Right ventricle myocardium superior (tissue), 1 donor: ENCODE data around the gene WDR55. TPM values are rescaled to one million over a fixed set of nuclear protein-coding genes. Genes with fewer than 3 reads are reported as not detected.
A peak's percentile ranks its signal among the peaks of the same experiment; 100 is the strongest.
"Not testable (repeated sequence)": the region's sequence is repeated elsewhere in the genome, so short reads cannot be mapped to it uniquely, and the experiment has no call there.

Experiments used
- ATAC-seq: fragments of 200-7000 bp; cut with Tn5 transposase; one replicate; pipeline ENCODE4 v1.9.1; 2020; ENCODE audit warnings: mild to moderate bottlenecking; ENCODE audit not compliant: poor library complexity
- DNase-seq: peaks from one replicate; pipeline ENCODE4 v3.0.0-alpha.2; 2020
- intact Hi-C: fragments of 100-400 bp; cut with DNase I; formaldehyde crosslinking; loops from one replicate; pipeline ENCODE4 v1.11.2; 2022
- microRNA-seq: library from miRNA; unstranded; fragments of <30 nt; microRNA quantifications from one replicate; pipeline ENCODE4 v1.2.0, GENCODE V29; 2020
- total RNA-seq: library from RNA; stranded (reverse); fragmentation: NEBNext Ultra II Directional; extraction: Animal tissue kit (Norgen Biotek cat#: 25700); gene quantifications from one replicate; pipeline ENCODE4 v1.2.1, GENCODE V29; 2021
- donor health status: DM: no; HTN: yes; CAD: no; lungs with severe emphysema.

WDR55 gene
- total RNA-seq, 1 donor from 2014 or later: 11.2 TPM

GRCh38 chr5:140694276-140694675, 29.6 kb downstream of the WDR55 start:
- ATAC-seq (no peak), DNase-seq (no peak)
- intact Hi-C loops: no loop called here

DNA sequence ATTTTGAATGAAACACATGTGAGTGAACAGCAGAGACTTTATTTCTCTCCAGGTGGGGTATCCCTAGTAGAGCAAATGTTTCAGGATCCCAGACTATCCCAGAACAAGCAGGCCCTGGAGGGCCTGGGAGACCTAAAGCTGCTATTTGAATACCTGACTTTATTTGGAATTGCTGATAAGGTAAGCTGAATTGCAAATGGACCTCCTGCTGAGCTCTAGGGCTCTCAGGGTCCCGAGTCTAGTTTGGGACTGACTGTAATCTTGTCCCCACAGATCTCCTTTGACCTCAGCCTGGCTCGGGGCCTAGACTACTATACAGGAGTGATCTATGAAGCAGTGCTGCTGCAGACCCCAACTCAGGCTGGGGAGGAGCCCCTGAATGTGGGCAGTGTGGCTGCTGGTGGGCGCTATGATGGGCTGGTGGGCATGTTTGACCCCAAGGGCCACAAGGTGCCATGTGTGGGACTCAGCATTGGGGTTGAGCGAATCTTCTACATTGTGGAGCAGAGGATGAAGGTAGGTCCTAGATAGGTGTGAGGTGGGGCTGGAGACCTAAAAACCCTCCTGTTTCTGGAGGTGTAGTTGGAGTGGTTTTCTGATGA, 32.3 kb downstream of the WDR55 start:
- no peak for ATAC-seq
- no peak for DNase-seq
- intact Hi-C loops: no loop called here

GRCh38 chr5:140700177-140701144, 35.8 kb downstream of the WDR55 start, which contains the start of gene ZMAT2:
Gene ZMAT2 (plus strand): TSS chr5:140700447. CDS start chr5:140700461, 14 bp downstream.
- DNase-seq (peak; percentile 96), ATAC-seq (peak; percentile 99)
- intact Hi-C loops: no loop called here

- no peak for ATAC-seq
- intact Hi-C loops: no loop called here
- DNase-seq: no peak
These were observed 43.1 kb downstream of the WDR55 start for GRCh38 chr5:140707812-140708211.

GRCh38 chr5:140708787-140709186, 44.1 kb downstream of the WDR55 start:
- DNase-seq, ATAC-seq, intact Hi-C loops: not testable (repeated sequence)

DNA sequence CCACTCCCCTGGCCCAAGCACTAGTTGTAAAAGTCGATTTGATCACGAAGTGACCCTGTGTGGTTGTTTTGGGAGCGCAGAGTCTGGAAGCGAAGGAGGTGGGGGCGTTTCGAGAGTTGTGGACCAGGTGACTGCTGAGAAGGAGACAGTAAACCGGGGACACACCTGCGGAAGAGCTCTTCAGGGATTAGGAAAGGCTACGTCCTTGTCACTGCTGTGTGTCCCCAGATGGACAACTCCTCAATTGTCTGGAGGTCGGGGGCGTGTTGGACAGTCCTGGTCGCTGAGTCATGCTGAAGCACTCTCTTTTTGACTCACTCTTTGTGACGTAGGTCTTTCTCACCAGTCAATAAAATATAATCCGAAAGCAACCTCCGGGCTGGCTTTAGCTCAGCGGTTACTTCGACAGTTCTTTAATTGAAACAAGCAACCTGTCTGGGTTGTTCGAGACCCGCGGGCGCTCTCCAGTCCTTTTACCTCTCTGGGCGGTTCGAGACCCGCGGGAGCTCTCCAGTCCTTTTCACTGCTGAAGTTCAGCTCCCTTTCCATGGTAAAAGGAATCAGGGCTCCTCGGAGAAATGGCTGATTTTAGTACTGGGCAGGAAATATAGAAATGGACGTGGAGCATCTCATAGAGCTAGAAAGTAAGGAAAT, 46.3 kb downstream of the WDR55 start:
- DNase-seq: peak; percentile 89
- intact Hi-C loops: no loop called here
- ATAC-seq: peak; percentile 94

DNA sequence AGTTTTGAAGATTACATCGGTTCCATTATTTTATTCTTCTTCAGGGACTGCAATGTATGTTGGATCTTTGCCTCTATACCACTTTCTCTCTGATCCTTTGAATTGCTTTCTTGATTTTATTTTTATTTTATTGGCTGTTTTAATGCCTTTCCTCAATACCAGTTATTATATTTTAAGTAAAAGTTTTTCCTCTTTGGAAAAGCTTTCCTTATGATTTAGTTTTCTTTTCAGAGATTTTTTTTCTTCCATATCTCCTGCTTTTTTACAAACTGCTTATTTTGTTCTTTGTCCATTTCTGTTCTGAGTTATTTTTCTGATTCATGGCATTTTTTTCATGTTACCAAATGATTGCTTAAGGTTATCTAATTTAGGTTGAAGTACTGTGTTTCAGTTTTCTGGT, 47.1 kb downstream of the WDR55 start:
- intact Hi-C loops: no loop called here
- ATAC-seq: no peak

DNA sequence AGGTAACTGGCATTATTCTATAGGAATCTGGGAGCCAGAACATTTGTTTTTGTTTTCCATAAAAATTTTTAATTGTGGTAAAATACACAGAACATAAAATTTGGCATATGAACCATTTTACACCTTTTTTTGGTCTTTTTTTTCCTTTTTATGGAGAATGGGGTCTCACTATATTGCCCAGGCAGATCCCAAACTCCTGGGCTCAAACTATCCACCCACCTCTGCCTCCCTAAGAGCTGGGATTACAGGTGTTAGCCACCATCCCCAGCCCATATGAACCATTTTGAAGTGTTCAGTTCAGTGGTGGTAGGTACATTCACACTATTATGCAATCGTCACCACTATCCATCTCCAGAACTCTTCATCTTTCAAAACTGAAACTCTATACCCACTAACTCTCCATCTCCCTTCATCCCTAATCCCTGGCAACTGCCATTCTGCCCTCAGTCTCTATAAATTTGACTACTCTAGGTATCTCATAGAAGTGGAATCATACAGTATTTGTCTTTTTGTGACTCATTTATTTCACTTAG, 48.9 kb downstream of the WDR55 start:
- intact Hi-C loops: no loop called here
- ATAC-seq: no peak
- DNase-seq: no peak

More for the DNA sequence above, 47.1 kb downstream of the WDR55 start:
- no peak for DNase-seq

DNA sequence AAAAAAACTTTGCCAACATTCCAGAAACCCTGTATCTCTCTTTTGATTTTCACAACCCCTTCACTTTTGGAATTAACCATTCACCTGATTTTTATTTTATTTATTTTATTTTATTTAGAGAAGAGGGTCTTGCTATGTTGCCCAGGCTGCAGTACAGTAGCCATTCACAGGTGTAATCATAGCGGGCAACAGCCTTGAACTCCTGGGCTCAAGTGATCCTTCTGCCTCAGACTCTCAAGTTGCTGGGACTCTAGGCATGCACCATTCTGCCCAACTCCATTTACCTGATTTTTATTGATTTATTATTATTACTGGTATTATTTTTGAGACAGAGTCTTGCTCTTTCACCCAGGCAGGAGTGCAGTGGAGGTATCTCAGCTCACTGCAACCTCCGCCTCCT, 51.5 kb downstream of the WDR55 start:
- DNase-seq, intact Hi-C loops, ATAC-seq: not testable (repeated sequence)

- DNase-seq (no peak), ATAC-seq (no peak)
- intact Hi-C loops: no loop called here
These were observed 53.5 kb downstream of the WDR55 start for GRCh38 chr5:140718266-140718592.

GRCh38 chr5:140720738-140721137, 56.0 kb downstream of the WDR55 start:
- DNase-seq, ATAC-seq, intact Hi-C loops: not testable (repeated sequence)

DNA sequence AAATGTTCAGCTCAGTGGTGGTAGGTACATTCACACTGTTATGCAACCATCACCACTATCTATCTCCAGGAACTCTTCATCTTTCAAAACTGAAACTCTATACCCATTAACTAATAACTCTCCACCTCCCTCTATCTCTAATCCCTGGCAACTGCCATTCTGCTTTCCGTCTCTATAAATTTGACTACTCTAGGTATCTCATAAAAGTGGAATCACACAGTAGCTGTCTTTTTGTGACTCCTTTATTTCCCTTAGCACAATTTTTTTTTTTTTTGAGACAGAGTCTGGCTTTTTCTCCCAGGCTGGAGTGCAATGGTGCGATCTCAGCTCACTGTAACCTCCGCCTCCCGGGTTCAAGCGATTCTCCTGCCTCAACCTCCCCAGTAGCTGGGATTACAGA, 56.7 kb downstream of the WDR55 start:
- DNase-seq, ATAC-seq, intact Hi-C loops: not testable (repeated sequence)

Small RNAs within 50 kb of the gene (microRNA-seq; reads per million reads assigned to microRNA genes)
- gene MIR3655: 1.3 reads per million

Other genes starting within 250 kb of the WDR55 start
- 12.0 TPM for gene EIF4EBP3, start 117.2 kb upstream of the WDR55 start, total RNA-seq
- gene SRA1, start 107.4 kb upstream of the WDR55 start, total RNA-seq: 23.1 TPM
- 10.2 TPM for gene APBB3, start 100.3 kb upstream of the WDR55 start, total RNA-seq
- gene SLC35A4, start 100.1 kb upstream of the WDR55 start, total RNA-seq: 81.4 TPM
- gene CD14, start 31.7 kb upstream of the WDR55 start, total RNA-seq: 37.7 TPM
- gene TMCO6, start 25.5 kb upstream of the WDR55 start, total RNA-seq: 4.0 TPM
- 155 TPM for gene NDUFA2, start 17.3 kb upstream of the WDR55 start, total RNA-seq
- gene IK, start 17.1 kb upstream of the WDR55 start, total RNA-seq: 59.9 TPM
- 0.40 TPM for gene DND1, start 8.7 kb downstream of the WDR55 start, total RNA-seq
- gene HARS1, start 26.5 kb downstream of the WDR55 start, total RNA-seq: 33.4 TPM
- gene HARS2, start 26.6 kb downstream of the WDR55 start, total RNA-seq: 25.2 TPM
- gene ZMAT2, start 35.5 kb downstream of the WDR55 start, total RNA-seq: 29.6 TPM
- not detected for gene PCDHA1, start 121.2 kb downstream of the WDR55 start, total RNA-seq
- gene PCDHA2, start 129.9 kb downstream of the WDR55 start, total RNA-seq: not detected
- not detected for gene PCDHA3, start 136.2 kb downstream of the WDR55 start, total RNA-seq
- gene PCDHA4, start 142.2 kb downstream of the WDR55 start, total RNA-seq: not detected
- gene PCDHA5, start 156.7 kb downstream of the WDR55 start, total RNA-seq: not detected
- not detected for gene PCDHA6, start 163.1 kb downstream of the WDR55 start, total RNA-seq
- gene PCDHA7, start 169.4 kb downstream of the WDR55 start, total RNA-seq: not detected
- not detected for gene PCDHA8, start 176.3 kb downstream of the WDR55 start, total RNA-seq
- gene PCDHA9, start 183.5 kb downstream of the WDR55 start, total RNA-seq: not detected
- gene PCDHA10, start 191.0 kb downstream of the WDR55 start, total RNA-seq: 0.05 TPM
- gene PCDHA11, start 204.1 kb downstream of the WDR55 start, total RNA-seq: not detected
- not detected for gene PCDHA12, start 210.4 kb downstream of the WDR55 start, total RNA-seq
- gene PCDHA13, start 217.2 kb downstream of the WDR55 start, total RNA-seq: not detected